ENCODE measurements around the gene GGA1.
"Not testable (repeated sequence)": the region's sequence is repeated elsewhere in the genome, so short reads cannot be mapped to it uniquely, and the experiment has no call there.

The GGA1 gene

DNA sequence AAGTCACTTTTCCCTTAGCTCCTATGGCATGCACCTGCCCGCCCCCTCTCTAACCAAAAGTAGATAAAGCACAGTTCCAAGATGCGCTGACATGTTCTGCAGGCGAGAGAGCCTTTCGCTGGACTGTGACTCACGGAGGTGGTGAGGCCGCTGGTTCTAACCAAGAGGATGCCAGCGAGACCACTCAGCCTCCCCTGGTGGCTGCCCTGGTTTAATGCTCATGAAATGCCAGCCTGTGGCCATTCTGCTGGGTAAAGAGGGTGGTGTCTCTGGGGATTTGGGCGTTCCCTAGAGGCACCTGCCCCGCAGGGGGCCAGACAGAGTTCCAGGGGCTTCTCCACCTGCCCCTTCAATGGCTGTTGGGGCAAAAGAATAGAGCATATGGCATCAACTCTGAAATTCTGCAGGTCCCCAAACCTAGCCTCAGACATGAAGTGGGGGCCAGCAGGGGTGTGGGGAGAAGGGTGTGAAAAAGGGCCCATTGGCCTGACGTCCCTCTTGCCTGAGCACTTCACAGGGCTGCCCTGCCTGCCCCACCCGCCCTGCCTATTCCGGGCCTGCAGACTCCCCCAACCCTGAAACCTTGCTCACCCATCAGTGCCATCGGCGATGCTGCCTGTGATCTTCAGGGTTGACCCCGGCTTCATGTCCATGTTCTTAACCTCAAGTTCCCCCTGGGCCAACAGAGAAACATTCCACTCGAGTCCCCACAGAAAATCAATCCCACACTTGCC lies 37.2 kb upstream of the GGA1 start:
- no peak for DNase-seq (ENCODE audit: low read depth in 2 of 2)

DNA sequence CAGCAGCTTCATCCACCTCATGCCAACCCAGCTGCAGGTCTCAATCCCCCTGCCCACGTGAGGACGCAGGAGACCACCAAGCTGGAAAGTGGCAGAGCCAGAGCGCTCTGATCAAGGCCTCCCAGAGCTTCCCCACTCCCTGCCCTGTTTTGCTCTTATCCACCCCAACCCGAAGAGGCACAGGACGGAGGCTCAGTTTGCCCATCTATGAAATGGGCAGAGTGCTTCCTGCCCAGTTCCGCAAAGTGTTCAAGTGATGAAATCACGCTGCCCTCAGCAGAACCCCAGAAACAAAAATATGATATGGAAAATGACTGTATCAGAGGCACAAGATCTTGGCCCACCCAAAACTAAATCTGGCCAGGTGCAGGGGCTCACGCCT lies 36.7 kb upstream of the GGA1 start:
- no peak for DNase-seq (ENCODE audit: low read depth in 2 of 2)

DNA sequence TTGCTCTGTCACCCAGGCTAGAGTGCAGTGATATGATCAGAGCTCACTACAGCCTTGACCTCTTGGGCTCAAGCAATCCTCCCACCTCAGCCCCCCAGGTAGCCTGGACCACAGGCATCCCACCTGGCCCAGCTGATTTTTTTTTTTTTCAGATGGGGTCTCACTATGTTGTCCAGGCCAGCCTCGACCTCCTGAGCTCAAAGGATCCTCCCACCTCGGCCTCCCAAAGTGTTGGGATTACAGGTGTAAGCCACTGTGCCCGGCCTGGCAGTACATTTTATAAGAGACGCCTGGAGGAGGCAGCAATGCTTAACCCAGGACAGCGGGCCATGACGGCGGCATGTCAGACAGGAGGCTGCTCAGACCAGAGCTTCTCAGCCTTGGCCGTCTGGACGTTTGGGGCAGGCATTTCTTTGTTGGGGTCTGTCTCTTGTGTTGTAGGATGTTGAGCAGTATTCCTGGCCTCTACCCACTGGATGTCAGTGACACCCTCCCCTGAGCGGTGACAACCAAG lies 33.1 kb upstream of the GGA1 start:
- no peak for DNase-seq (ENCODE audit: low read depth in 2 of 2)

DNA sequence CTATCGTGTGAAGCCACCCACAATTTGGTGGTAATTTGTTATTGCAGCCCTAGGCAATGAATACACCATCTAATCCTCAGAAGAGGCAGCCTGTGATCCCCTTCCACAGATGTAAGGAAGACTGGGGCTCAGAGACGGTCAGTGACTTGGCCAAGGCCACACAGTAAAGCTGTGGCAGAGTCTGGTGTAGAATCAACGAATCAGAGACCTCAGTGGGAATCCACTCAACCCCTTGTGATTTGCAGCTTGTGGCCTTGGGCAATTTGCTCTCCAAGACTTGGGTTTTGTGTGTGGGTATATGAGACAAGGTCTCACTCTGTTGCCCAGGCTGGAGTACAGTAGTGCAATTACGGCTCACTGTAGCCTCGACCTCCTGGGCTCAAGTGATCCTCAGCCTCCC lies 30.6 kb upstream of the GGA1 start:
- DNase-seq (ENCODE audit: low read depth in 2 of 2): no peak

DNA sequence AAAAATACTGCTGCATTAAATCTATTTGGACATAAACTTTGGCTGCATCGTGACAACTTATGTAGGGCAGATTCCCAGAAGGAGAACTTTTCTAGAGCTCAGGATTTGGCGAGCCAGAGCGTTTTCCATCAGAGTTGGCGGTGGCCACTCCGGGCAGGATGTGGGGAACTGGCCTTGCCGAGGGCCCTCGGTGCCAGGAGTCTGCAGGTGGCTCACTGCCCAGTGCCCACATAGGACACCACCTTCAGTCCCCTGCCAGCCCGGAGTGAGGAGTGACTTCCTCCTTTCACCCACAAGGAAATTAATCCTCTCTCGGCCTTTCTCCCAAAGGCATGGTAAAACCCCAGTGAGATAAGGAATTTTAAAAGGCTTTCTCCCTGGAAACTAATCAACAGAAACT lies 27.1 kb upstream of the GGA1 start:
- no peak for DNase-seq (ENCODE audit: low read depth in 2 of 2)

DNA sequence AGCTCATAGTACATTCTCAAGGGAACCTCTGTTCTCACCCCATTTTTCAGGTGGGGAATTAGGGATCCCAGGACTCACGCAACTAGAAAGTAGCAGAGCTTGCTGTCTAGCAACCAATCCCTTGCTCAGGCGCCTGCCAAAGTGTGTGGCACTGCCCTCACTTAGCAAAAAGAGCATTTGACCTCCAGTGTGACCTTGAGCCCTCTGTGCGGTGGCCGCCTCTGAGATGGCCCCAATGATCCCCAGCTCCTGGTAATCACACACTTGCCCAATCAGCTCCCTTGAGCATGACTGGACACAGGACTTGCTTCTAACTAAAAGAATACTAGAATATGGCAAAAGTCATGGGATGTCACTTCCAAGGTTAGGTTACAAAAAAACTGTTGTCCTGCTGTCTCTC lies 26.1 kb upstream of the GGA1 start:
- DNase-seq (ENCODE audit: low read depth in 2 of 2): no peak

DNA sequence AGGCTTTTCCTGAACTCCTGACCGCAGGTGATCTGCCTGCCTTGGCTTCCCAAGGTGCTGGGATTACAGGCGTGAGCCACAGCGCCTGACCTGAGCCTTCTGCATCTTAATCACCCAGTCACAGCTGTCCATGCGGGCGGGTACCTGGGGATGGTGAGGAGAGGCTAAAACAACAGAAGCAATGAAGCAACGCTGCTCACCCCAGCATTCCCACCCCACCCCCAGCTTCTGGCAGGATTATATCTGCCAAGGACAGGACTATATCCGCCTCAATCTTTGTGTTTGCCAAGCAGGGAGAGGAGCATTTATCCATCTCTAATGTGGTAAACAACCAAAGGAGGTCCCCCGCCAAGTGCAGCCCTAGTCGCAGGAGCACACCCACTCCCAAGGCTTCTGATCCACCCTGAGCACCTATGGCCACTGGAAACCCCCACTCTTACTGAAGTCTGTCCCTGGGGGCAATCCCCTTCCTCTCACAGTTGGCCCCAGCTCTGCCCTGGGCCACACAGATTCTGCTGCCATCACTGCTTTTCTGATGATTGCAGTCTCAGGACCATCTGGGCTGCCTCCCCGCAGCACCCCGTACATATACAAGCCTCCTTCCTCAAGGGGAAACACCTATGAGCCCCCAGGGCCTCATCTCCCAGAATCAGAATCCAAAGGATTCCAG lies 20.0 kb upstream of the GGA1 start:
- no peak for DNase-seq (ENCODE audit: low read depth in 2 of 2)

DNA sequence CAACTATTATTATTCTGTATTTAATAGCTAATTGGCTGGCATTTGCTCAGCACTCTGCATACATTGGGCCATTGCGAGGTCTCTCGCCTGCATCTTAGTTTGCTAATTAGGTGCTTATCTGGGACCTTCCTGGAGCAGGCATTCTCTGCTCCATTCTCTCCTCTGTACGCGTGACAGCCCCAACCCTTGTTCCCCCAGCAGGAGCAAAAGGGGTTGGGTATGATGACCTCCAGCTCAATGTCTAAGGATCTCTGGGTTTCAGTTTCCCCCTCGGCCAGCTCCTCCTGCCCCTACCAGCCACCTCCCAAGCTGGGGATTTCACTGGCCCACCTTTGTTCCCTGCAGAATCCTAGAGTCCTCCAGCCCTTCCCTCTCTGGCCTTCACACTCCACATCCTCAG lies 19.0 kb upstream of the GGA1 start:
- DNase-seq (ENCODE audit: low read depth in 2 of 2): no peak

DNA sequence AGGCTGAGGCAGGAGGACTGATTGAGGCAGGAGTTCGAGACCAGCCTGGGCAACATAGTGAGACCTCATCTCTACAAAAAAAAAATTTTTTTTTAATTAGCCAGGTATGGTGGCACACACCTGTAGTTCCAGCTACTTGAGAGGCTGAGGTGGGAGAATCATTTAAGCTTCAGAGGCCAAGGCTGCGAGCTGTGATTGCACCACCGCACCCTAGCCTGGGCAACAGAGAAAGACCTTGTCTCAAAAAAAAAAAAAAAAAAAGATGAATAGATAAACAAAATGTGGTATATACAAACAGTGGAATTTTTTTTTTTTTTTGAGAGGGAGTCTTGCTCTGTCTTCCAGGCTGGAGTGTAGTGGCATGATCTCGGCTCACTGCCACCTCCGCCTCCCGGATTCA lies 17.6 kb upstream of the GGA1 start:
- not testable (repeated sequence) for DNase-seq (ENCODE audit: low read depth in 2 of 2)

DNA sequence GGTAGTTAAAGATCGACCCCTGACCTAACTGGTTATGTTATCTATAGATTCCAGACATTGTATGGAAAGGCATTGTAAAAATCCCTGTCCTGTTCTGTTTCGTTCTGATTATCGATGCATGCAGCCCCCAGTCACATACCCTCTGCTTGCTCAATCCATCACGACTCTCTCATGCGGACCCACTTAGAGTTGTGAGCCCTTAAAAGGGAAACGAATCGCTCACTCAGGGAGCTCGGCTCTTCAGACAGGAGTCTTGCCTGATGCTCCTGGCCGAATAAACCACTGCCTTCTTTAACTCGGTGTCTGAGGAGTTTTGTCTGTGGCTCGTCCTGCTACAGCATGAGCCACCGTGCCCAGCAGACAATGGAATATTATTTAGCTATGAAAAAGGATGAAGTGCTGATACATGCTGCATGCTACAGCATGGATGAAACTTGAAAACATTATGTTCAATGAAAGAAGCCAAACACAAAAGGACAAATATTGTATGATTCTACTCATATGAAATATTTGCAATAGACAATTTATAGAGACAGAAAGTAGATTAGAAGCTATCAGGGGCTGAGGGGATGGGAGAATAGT lies 16.7 kb upstream of the GGA1 start:
- no peak for DNase-seq (ENCODE audit: low read depth in 2 of 2)

DNA sequence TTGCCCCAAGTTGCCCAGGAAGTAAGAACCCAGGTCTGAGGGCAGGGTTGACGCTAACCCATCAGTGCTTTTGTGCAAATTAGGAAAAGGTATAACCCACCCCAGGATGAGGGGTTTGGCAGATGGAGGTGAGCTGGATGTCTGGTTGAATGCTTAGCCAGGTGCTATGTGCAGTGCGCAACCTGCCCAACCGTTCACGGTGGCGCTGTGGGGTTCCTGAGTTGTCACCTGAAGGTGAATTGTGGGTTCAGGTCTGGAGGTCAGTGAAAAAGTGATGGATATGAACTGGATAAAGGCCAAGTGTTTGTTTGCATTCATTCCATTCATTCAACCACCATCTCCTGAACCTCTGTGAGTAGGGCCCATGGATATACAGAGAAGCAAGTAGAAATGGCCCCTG lies 14.4 kb upstream of the GGA1 start:
- DNase-seq (ENCODE audit: low read depth in 2 of 2): no peak

DNA sequence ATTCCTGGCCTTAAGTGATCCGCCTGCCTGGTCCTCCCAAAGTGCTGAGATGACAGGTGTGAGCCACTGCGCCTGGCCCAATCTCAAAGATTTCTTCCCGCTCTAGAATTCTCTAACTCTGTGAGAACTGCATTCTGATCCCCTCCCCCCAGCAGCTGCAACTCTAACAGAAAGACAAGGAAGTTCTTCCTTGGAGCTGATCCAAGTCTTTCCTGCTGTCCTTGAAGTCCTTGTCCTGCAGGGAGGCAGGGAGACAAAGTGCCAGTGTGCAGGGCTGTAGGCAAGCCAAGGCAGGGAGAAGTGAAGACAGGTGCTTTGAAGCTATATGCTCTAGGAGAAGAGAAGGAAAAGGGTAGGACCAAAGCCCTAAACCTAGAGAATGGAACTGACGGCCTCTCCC lies 9.5 kb upstream of the GGA1 start:
- no peak for DNase-seq (ENCODE audit: low read depth in 2 of 2)

DNA sequence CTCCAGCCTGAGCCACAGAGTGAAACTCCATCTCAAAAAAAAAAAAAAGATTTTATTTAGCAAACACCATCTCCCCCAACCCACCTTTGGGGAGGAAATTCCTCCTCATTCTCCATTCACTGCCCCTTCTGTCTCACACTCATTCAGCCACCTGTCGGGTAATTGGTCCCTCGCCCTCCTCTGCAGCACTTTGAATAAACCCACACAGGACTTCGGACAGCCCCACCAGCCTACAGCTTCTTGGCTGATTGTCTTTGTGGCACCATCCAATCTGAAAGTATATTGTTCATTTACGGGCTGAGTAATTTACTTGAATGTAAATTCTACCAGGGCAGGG lies 7.5 kb upstream of the GGA1 start:
- no peak for DNase-seq (ENCODE audit: low read depth in 2 of 2)

DNA sequence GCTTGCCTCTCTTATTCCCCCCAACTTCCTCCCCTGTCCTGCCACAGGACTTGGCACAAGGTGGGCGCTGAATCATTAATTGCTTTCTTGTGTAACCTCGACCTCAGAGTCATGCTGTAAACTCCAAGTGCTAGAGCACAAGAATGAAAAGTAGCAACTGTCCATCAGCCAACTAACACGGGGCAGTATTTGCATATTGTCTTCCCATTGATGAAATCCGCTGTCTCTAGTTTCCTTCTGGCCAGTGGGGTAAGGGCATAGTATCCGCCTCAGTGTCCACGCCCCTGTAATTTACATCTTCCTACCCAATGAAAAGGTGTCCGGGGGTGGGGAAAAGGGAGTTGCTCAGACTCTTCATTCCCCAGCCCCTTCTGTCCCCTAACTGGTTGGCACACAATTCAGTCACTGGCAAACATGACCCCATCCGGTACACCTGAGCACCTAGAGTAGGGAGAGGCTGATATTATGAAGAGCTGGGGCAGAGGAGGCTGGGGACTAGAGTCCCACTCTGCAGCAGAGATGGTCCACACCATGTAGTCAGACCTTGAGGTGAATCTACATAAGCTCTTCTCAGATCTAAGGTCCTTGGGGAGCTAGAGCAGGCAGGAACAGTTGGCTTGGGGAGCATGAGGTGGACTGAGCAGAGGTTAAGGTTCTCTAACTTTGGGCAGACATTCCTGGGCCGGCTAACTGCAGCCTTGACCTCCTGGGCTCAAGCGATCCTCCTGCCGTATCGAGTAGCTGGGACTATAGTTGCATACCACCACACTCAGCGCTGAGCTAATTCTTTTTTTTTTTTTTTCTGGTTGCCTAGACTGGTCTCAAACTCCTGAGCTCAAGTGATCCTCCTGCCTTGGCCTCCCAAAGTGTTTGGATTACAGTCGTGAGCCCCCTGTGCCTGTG lies 6.8 kb upstream of the GGA1 start:
- DNase-seq (ENCODE audit: low read depth in 2 of 2): no peak

DNA sequence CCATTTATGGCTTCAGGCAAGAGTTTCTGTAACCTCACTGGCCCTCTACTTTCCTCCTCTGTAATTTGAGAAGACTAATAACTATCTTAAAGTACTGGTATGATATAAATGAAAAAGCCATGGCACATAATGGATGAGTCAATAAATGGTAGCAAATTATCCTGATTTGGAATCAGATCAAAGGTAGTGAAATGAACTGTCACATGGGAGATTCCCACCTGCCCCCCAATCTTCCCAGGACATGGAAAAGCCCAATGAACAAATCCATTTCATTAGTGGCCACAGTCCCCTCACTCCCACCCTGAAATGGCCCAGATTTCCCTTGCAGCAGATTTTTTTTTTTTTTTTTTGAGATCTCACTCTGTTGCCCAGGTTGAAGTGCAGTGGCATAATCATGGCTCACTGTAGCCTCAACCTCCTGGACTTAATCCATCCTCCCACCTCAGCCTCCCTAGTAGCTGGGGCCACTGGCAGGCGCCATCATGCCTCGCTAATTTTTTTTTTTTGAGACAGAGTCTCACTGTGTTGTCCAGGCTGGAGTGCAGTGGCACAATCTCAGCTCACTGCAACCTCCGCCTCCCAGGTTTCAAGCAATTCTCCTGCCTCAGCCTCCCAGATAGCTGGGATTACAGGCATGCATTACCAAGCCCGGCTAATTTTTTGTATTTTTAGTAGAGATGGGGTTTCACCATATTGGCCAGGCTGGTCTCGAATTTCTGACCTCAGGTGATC lies 5.9 kb upstream of the GGA1 start:
- not testable (repeated sequence) for DNase-seq (ENCODE audit: low read depth in 2 of 2)

DNA sequence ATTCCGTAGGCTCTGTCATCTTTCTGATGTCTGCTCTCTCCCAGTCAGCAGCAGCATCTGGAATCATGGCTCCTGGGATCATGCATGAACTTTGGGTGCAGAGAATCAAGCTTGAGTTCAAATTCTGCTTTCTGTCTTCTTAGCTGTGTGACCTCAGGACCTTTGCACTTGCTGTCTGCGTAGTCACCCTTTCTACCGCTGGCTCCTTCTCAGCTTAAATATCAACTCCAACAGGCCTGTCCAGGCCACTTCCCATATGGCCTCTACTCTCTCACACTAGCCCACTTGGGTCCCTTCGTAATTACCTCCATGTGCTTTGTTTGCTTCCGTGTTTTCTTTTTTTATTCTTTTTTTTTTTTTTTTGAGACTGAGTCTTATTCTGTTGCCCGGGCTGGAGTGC lies 4.6 kb upstream of the GGA1 start:
- no peak for DNase-seq (ENCODE audit: low read depth in 2 of 2)

DNA sequence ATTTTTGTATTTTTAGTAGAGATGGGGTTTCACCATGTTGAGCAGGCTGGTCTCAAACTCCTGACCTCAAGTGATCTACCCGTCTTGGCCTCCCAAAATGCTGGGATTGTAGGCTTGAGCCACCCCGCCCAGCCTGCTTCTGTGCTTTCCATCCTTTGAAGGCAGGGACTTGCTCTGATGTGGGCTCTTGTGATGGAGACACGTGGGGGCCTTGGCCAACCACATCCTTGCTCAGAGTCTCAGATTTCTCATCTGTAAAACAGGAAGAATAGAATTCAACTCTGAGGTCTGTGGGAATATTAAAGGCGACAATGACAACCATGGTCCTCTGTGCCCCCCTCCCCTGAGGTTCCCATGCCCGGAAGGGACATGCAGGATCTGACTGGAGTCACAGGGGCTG lies 3.8 kb upstream of the GGA1 start:
- DNase-seq (ENCODE audit: low read depth in 2 of 2): no peak

DNA sequence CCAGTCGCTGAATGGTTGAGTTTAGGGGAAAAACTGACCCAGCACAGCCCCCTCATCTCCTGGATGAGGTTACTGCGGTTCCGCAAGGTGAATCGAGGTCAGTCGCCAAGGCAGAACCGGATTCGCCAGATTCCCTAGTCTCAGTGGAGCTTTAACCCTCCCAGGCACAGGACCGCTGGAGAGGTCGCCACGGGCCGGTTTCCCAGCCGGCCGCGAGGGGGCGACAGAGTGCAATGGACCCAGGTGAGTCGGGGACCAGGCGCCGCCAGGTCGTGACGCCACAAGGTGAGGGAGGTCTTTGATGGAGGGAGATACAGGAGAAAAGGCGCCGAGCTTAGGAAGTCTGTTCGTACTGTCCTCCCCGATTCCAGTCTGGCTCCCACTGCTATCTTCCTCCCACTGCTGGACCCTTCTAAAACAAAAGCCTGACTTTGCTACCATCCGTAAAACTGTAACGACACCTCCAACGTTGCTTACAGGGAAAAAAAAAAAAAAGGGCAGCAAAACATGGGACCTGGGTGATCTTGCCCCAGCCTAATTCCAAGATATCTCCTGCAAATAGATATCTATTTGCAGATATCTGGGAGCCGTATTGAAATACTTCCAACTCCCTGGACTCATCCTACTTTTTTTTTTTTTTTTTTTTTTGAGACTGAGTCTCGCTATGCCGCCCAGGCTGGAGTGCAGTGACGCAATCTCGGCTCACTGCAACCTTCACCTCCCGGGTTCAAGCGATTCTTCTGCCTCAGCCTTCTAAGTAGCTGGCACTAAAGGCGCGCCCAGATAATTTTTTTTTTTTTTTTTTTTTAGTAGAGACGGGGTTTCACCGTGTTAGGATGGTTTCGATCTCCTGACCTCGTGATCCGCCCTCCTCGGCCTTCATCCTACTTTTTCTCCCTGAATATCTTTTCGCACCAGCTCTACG lies 1.4 kb upstream of the GGA1 start:
- peak; percentile 71 to 91 for DNase-seq (ENCODE audit: low read depth in 2 of 2)

DNA sequence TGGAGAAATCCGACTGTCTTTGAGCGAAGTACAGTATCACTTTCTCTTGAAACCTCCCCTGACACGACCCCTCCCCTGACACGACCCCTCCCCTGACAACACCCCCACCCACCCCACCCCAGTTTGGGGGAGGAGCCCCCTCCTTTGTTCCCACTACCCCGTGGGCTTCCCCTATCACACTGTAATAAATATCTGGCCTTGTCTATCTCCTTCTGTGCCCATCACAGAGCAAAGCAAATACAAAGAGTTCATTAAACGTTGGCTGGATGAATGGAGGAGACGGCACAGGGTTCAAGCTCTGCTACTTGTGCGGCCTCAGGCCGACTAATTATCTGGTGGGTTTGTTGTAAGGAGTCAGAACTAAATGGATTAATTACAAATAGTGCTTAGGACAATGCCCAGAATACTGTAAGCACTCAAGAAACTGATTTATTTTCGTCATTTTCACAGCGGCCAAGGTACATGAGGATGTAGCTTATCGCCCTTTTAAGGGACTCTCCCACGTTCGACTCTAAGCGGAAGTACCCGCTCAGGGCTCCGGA lies 628 bp upstream of the GGA1 start:
- DNase-seq (ENCODE audit: low read depth in 2 of 2): no peak
